ENCODE measurements around the gene ZPLD1. TPM values are rescaled to one million over a fixed set of nuclear protein-coding genes. Genes with fewer than 3 reads are reported as not detected.

Gene ZPLD1
- total and polyA plus RNA-seq, 2 of the 8 experiments (the other 6 are each of a cell fraction or from before 2014, with no cell fraction given), result not detected

- TF ChIP-seq JUN (IDR thresholded peaks at IDR 0.05; ENCODE audit: low read depth, low read length), result no peak
- no peak for TF ChIP-seq TCF12 (IDR thresholded peaks at IDR 0.05; ENCODE audit: low read depth, low read length)
- TF ChIP-seq CBX5 (IDR thresholded peaks at IDR 0.05; ENCODE audit: low read depth, low read length), result no peak
- no peak for TF ChIP-seq POU5F1 (IDR thresholded peaks at IDR 0.05; ENCODE audit: low read depth, low read length)
- TF ChIP-seq CTBP2 (IDR thresholded peaks at IDR 0.05; ENCODE audit: borderline replicate concordance, insufficient read depth, insufficient read length, low read length), result no peak
- TF ChIP-seq ATF2 (IDR thresholded peaks at IDR 0.05; ENCODE audit: low read length), result no peak
- no peak for TF ChIP-seq TAF7 (optimal IDR thresholded peaks at IDR 0.05; ENCODE audit: borderline replicate concordance, low read depth, low read length)
Measured at GRCh38 chr3:102478160-102478559, 43.3 kb downstream of the ZPLD1 start (continued).
